Endodermal cell (in vitro differentiated cells): ENCODE measurements around the gene LRRC1. TPM values are rescaled to one million over a fixed set of nuclear protein-coding genes. Genes with fewer than 3 reads are reported as not detected.

Experiments used
- DNase-seq: peaks from one replicate; pipeline ENCODE4 v3.0.0-alpha.2; 2017
- H3K27ac ChIP-seq: 2 replicates; pipeline ENCODE4 v1.5.1; 2013; ENCODE audit warnings: mild to moderate bottlenecking, low read depth, low read length, moderate library complexity
- H3K27me3 ChIP-seq: 2 replicates; pipeline ENCODE4 v1.6.1; 2013; ENCODE audit warnings: mild to moderate bottlenecking, low read length, moderate library complexity; ENCODE audit not compliant: insufficient read depth, control insufficient read depth, poor library complexity, severe bottlenecking
- H3K36me3 ChIP-seq: 2 replicates; pipeline ENCODE4 v1.7.0; 2013; ENCODE audit warnings: mild to moderate bottlenecking, low read length, moderate library complexity; ENCODE audit not compliant: control insufficient read depth, insufficient read depth
- H3K4me1 ChIP-seq: one replicate; pipeline ENCODE4 v1.7.0; 2013; ENCODE audit warnings: low read length; ENCODE audit not compliant: control insufficient read depth, insufficient read depth
- H3K4me3 ChIP-seq: 2 replicates; pipeline ENCODE4 v1.5.1; 2013; ENCODE audit warnings: mild to moderate bottlenecking, low read length, moderate library complexity
- H3K9ac ChIP-seq: 2 replicates; pipeline ENCODE4 v1.6.1; 2013; ENCODE audit warnings: mild to moderate bottlenecking, low read length, moderate library complexity; ENCODE audit not compliant: poor library complexity, severe bottlenecking; ENCODE audit errors: extremely low read depth
- H3K9me3 ChIP-seq: 2 replicates; pipeline ENCODE4 v1.6.1; 2013; ENCODE audit warnings: mild to moderate bottlenecking, low read length, moderate library complexity; ENCODE audit not compliant: control insufficient read depth
- H3K27ac Mint-ChIP-seq: 2 replicates; pipeline ENCODE4 v1.8.0; 2020; ENCODE audit warnings: mixed read lengths
- H3K27me3 Mint-ChIP-seq: 2 replicates; pipeline ENCODE4 v1.8.0; 2021; ENCODE audit warnings: mild to moderate bottlenecking, mixed read lengths; ENCODE audit not compliant: insufficient read depth
- H3K36me3 Mint-ChIP-seq: 2 replicates; pipeline ENCODE4 v1.8.0; 2020; ENCODE audit warnings: low read depth, mixed read lengths
- H3K4me1 Mint-ChIP-seq: 2 replicates; pipeline ENCODE4 v1.8.0; 2020; ENCODE audit warnings: mixed read lengths
- H3K4me3 Mint-ChIP-seq: 2 replicates; pipeline ENCODE4 v1.8.0; 2020; ENCODE audit warnings: mild to moderate bottlenecking, moderate library complexity, mixed read lengths
- H3K9me3 Mint-ChIP-seq: 2 replicates; pipeline ENCODE4 v1.8.0; 2020; ENCODE audit warnings: mild to moderate bottlenecking, mixed read lengths
- WGBS, 2 experiments: methylation state at CpG; one replicate each; pipeline versions ENCODE4 v1.1.5 to v1.1.7; 2013; ENCODE audit warnings: missing lambda C conversion rate in 2 of 2, mixed read lengths in 1 of 2; ENCODE audit not compliant: insufficient coverage in 1 of 2, insufficient read length in 1 of 2; 5-methylcytosine and 5-hydroxymethylcytosine counted together
- total RNA-seq, 2 donors: library from RNA; stranded (reverse); fragmentation: NEBNext Ultra II Directional in 1 of 2; extraction: Animal tissue kit (Norgen Biotek cat#: 25700) in 1 of 2; gene quantifications; 2 replicates in 1 of 2; 3 replicates in 1 of 2; pipeline ENCODE4 v1.2.1, GENCODE V29; 2021
- TF ChIP-seq, protein P1 (sequence below): fragments of 200-600 bp; sonication (generic); conservative IDR thresholded peaks from 2 replicates; pipeline ENCODE4 v1.5.0; 2021; ENCODE audit warnings: antibody characterized with exemption, mild to moderate bottlenecking

Gene LRRC1
- total RNA-seq, 2 donors from 2014 or later, result 14.1 to 15.3 TPM

DNA sequence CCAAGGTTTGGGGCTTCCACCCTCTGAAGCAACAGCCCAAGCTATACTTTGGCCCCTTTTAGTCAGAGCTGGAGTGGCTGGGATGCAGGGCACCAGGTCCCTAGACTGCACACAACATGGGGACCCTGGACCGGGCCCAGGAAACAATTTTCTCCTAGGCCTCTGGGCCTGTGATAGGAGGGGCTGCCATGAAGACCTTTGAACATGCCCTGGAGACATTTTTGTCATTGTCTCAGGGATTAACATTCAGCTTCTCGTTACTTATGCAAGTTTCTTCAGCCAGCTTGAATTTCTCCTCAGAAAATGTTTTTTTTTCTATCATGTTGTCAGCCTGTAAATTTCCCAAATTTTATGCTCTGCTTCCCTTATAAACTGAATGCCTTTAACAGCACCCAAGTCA is 82.3 kb downstream of the LRRC1 start:
- Histone ChIP-seq H3K9ac (no peak overlapping the region), H3K9me3 (peaks cover 3% of the 10 kb centered on the region), H3K4me1 (no peaks in the 10 kb centered on the region), H3K4me3 (no peak overlapping the region), H3K27ac (no peak overlapping the region), H3K36me3 (no peaks in the 10 kb centered on the region), H3K27me3 (no peaks in the 10 kb centered on the region)
- peaks cover 14% of the 10 kb centered on the region for H3K9me3 Mint-ChIP-seq
- no peaks in the 10 kb centered on the region for H3K4me1 Mint-ChIP-seq
- no peak overlapping the region for H3K27ac Mint-ChIP-seq
- TF ChIP-seq, protein P1, sequence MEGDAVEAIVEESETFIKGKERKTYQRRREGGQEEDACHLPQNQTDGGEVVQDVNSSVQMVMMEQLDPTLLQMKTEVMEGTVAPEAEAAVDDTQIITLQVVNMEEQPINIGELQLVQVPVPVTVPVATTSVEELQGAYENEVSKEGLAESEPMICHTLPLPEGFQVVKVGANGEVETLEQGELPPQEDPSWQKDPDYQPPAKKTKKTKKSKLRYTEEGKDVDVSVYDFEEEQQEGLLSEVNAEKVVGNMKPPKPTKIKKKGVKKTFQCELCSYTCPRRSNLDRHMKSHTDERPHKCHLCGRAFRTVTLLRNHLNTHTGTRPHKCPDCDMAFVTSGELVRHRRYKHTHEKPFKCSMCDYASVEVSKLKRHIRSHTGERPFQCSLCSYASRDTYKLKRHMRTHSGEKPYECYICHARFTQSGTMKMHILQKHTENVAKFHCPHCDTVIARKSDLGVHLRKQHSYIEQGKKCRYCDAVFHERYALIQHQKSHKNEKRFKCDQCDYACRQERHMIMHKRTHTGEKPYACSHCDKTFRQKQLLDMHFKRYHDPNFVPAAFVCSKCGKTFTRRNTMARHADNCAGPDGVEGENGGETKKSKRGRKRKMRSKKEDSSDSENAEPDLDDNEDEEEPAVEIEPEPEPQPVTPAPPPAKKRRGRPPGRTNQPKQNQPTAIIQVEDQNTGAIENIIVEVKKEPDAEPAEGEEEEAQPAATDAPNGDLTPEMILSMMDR, result no peak
- H3K4me3 Mint-ChIP-seq, result no peak overlapping the region
- peaks cover 14% of the 10 kb centered on the region for H3K36me3 Mint-ChIP-seq
- no peak for DNase-seq
- no peaks in the 10 kb centered on the region for H3K27me3 Mint-ChIP-seq
- WGBS, 2 experiments, result 61 to 62% methylated on average over 2 of the region's 2 CpGs

DNA sequence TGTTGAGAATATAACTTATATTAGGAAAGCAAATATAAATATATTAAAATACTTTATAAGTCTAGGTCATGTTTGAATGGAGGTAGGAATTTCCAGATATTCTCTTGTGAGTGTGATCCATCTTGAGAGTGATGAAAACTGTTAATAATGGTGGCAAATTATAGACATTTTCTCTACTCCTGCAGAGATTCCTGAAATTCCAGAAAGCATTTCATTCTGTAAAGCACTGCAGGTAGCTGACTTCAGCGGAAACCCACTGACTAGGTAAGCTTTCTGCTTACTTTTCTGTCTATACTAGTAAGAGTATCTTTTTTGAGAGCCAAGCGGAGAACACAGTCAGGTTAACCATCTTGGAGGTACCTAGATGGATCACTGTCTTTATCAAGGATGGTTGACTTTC is 84.0 kb downstream of the LRRC1 start:
- Mint-ChIP-seq H3K27me3 (no peaks in the 10 kb centered on the region), H3K27ac (no peak overlapping the region), H3K4me3 (no peak overlapping the region), H3K36me3 (peaks cover 14% of the 10 kb centered on the region), H3K4me1 (no peaks in the 10 kb centered on the region), H3K9me3 (peaks cover 8% of the 10 kb centered on the region)
- Histone ChIP-seq H3K4me3 (no peak overlapping the region), H3K9me3 (no peaks in the 10 kb centered on the region), H3K9ac (no peak overlapping the region), H3K36me3 (no peaks in the 10 kb centered on the region), H3K4me1 (no peaks in the 10 kb centered on the region), H3K27ac (no peak overlapping the region), H3K27me3 (no peaks in the 10 kb centered on the region)
- TF ChIP-seq, protein P1, result no peak
- no peak for DNase-seq
- WGBS, 2 experiments, result 88 to 93% methylated on average over 2 of the region's 2 CpGs

DNA sequence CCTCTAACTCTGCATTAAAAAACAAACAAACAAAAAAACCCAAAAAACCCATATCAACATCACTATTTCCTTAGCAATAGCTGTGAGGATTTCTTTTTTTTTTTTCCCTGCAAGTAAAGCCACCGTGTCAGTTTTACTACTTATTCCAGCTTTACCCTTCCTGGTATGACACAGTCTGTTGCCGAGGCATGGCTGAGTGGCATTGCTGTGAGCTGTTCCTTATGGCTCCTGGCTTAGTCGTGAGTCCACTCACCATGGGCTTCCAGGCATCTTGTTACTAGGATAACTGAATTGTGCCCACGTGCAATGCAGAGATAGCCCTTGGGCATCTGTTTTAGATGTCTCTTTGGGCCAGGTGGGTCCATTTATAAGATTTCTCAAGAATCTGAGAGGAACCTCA is 84.8 kb downstream of the LRRC1 start:
- Histone ChIP-seq H3K27me3 (no peaks in the 10 kb centered on the region), H3K36me3 (no peaks in the 10 kb centered on the region), H3K9me3 (no peaks in the 10 kb centered on the region), H3K4me3 (no peak overlapping the region), H3K27ac (no peak overlapping the region), H3K9ac (no peak overlapping the region), H3K4me1 (no peaks in the 10 kb centered on the region)
- H3K27ac Mint-ChIP-seq, result no peak overlapping the region
- H3K36me3 Mint-ChIP-seq, result peaks cover 14% of the 10 kb centered on the region
- H3K4me1 Mint-ChIP-seq, result no peaks in the 10 kb centered on the region
- H3K9me3 Mint-ChIP-seq, result peaks cover 8% of the 10 kb centered on the region
- TF ChIP-seq, protein P1, result no peak
- H3K27me3 Mint-ChIP-seq, result no peaks in the 10 kb centered on the region
- 81 to 88% methylated on average over 4 of the region's 4 CpGs for WGBS, 2 experiments
- no peak for DNase-seq
- no peak overlapping the region for H3K4me3 Mint-ChIP-seq
